Thymus (tissue), 11 donors: ENCODE data around the gene MYO7B. TPM values are rescaled to one million over a fixed set of nuclear protein-coding genes. Genes with fewer than 3 reads are reported as not detected.
"Not testable (repeated sequence)": the region's sequence is repeated elsewhere in the genome, so short reads cannot be mapped to it uniquely, and the experiment has no call there.

ENCODE experiments used
- DNase-seq, 9 donors: peaks; one replicate each; pipeline ENCODE4 v3.0.0-alpha.2; 2013; ENCODE audit warnings: low spot score in 9 of 9, low read depth in 6 of 9, missing footprints in 1 of 9
- H3K27ac ChIP-seq, 2 donors: one replicate each; pipeline ENCODE4 v1.5.1; 2013; ENCODE audit warnings: control low read depth in 1 of 2, low read depth in 1 of 2, low read length in 1 of 2, mild to moderate bottlenecking in 1 of 2, moderate library complexity in 1 of 2
- H3K27me3 ChIP-seq, 2 donors: one replicate each; pipeline ENCODE4 v1.5.1; 2013; ENCODE audit warnings: low read length in 1 of 2; ENCODE audit not compliant: control insufficient read depth in 2 of 2, insufficient read depth in 1 of 2
- H3K36me3 ChIP-seq, 2 donors: one replicate each; pipeline ENCODE4 v1.5.1; 2013; ENCODE audit warnings: low read length in 1 of 2, mild to moderate bottlenecking in 1 of 2, moderate library complexity in 1 of 2; ENCODE audit not compliant: control insufficient read depth in 2 of 2, insufficient read depth in 2 of 2
- H3K4me1 ChIP-seq, 2 donors: one replicate each; pipeline ENCODE4 v1.5.1; 2013; ENCODE audit warnings: low read length in 2 of 2; ENCODE audit not compliant: control insufficient read depth in 2 of 2, insufficient read depth in 2 of 2
- H3K4me3 ChIP-seq, 2 donors: one replicate each; pipeline ENCODE4 v1.5.1; 2013; ENCODE audit warnings: low read length in 2 of 2, control low read depth in 1 of 2, mild to moderate bottlenecking in 1 of 2
- H3K9me3 ChIP-seq, 2 donors: one replicate each; pipeline ENCODE4 v1.5.1; 2013; ENCODE audit warnings: low read length in 1 of 2, mild to moderate bottlenecking in 1 of 2; ENCODE audit not compliant: control insufficient read depth in 2 of 2, insufficient read depth in 1 of 2
- WGBS: extraction: QIAGEN DNeasy Blood & Tissue Kit; methylation state at CpG from one replicate; pipeline ENCODE4 v1.1.7; 2013; 5-methylcytosine and 5-hydroxymethylcytosine counted together
- polyA plus RNA-seq: library from polyadenylated mRNA; stranded (reverse); fragments of 200-250 nt; gene quantifications from one replicate; pipeline ENCODE4 v1.2.3, GENCODE V29; 2013
- total RNA-seq: library from RNA; stranded (reverse); fragments of 120-200 nt; gene quantifications from one replicate; pipeline ENCODE4 v1.2.4, GENCODE V29; 2013
- donor health status: healthy.

The MYO7B gene
- total and polyA plus RNA-seq, 2 donors, result 4.4 to 5.2 TPM

DNA sequence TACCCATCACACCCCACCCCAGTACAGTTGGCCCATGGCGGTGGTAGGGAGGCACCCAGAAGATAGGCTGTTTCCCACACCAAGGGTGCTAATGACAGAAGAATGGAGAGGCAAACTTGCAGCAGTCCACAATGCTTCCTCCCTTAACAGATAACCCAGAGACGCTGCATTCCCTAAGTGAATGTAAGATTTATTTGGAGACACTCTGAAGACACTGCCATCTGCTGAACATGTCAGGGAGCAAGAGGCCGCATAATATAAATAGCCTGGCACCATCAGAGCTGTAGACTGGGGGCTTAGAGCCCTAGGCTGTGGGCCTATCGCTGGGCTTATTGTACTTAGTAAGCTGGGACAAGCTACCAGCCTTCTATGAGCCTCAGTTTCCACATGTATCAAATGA is 7.0 kb upstream of the MYO7B start:
- H3K36me3 ChIP-seq, result peaks cover 0 to 4% of the 10 kb centered on the region in 2 donors
- no peak overlapping the region for H3K4me3 ChIP-seq
- H3K27ac ChIP-seq, result no peak overlapping the region
- peaks cover 12 to 23% of the 10 kb centered on the region in 2 donors for H3K4me1 ChIP-seq
- H3K27me3 ChIP-seq, result no peaks in the 10 kb centered on the region
- 71% methylated on average over 4 of the region's 4 CpGs for WGBS
- no peak for DNase-seq
- no peaks in the 10 kb centered on the region for H3K9me3 ChIP-seq

DNA sequence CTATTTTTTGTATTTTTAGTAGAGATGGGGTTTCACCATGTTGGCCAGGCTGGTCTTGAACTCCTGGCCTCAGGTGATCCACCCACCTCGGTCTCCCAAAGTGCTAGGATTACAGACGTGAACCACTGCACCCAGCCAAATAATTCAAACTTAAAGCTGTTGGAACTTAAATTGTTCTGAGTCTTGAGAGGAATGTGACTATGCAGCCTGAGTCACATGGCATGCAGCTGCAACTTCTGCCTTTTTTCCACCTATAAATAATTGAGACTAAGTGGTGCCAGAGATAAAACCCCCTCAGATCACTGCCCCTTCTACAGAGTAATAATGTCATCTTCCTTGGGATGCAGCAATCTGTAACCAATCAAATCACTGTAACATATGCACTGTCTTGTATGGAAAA is 6.1 kb upstream of the MYO7B start:
- H3K4me3 ChIP-seq, H3K9me3 ChIP-seq, H3K27me3 ChIP-seq, H3K36me3 ChIP-seq, DNase-seq, H3K27ac ChIP-seq: not testable (repeated sequence)
- whole genome bisulfite sequencing, result 95% methylated on average over 2 of the region's 2 CpGs
- H3K4me1 ChIP-seq, result peaks cover 12 to 21% of the 10 kb centered on the region in 2 donors

DNA sequence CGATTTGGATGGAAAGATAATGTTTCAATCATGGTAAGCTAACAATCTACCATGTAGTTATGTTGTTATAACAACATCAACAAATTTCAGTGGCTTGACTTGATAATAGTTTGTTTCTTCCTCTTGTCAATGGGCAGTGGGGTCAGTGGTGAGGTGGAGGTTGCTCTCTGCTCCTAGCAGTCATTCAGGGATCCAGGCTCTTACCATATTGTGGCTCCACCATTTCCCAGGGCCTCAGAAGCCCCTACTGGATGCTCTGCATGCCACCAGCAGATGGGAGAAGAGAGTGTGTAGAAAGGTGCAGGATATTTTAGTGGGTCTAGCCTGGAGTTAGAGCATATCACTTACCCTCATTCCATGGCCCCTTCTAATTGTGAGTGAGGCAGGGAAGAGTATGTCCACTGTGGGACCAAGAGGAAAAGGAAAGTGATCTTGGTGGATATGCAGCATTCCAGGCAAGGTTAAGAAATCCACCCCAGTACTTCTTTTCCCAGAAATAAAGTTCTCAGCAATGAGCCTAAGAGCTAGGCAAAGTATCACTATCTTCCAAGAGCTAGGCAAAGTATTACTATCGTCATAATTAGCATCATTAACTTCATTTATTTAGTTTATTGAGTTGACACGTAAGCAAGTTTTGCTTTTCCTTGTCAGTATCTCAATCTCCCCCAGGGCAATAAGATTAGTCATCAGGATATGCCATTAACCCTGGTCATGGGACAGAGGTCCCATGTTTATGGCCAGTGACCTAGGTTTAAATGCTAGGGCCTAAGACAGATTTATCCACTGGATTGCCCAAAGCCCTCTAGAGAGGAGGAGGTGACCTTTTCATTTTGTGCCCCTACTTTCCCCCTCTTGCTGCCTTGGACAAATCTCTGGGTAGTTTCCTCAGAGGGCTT is 5.0 kb upstream of the MYO7B start:
- Histone ChIP-seq H3K27me3 (no peaks in the 10 kb centered on the region), H3K27ac (no peak overlapping the region), H3K36me3 (no peaks in the 10 kb centered on the region), H3K4me1 (peaks cover 6 to 12% of the 10 kb centered on the region in 2 donors), H3K4me3 (no peak overlapping the region), H3K9me3 (no peaks in the 10 kb centered on the region)
- 99% methylated on average over 3 of the region's 3 CpGs for WGBS
- DNase-seq, result no peak

DNA sequence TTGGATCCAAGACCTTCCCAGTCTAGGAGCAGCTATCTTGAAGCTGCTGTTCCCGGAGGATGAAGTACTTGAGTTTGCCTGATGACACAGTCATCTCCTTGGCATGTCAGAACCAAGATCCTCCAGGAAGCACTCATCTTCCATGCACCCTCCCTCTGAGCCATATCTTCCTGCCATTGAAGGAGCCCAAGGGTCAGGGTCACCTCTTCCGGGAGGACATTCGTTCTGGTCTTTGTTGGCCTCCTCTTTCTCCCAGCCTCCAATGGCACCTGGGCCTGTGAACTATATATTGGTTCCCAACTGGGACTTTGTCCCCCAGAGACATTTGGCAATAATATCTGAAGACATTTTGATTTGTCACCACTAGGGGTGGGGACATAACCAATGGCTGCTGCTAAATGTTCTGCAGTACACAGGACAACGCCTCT is 4.2 kb upstream of the MYO7B start:
- WGBS, result 76% methylated on average over 4 of the region's 4 CpGs
- no peak overlapping the region for H3K4me3 ChIP-seq

DNA sequence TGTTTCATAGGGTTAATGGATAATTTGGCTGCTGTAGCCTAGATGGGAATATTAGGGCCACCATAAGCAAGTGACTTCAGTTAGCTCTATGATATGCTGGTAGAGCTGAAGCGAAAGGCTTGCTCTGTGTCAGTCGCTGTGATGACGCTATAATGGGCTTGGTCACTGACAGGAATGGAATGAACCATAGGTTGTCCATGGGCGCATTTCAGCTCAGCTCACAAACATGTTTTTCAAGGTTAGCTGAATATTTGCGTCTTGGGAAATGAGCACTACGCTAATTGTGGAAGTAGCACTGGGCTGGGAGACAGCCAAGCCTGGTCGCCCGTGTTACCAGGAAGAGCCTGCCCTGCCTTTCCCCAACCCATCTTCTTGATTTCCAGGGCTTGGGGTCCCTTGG is 3.2 kb upstream of the MYO7B start:
- no peaks in the 10 kb centered on the region for H3K27me3 ChIP-seq
- no peak overlapping the region for H3K27ac ChIP-seq
- no peak overlapping the region for H3K4me3 ChIP-seq
- DNase-seq, result no peak
- no peaks in the 10 kb centered on the region for H3K36me3 ChIP-seq
- peaks cover 4 to 5% of the 10 kb centered on the region in 2 donors for H3K4me1 ChIP-seq
- 99% methylated on average over 8 of the region's 8 CpGs for WGBS
- H3K9me3 ChIP-seq, result no peaks in the 10 kb centered on the region

More for the DNA sequence above, 4.2 kb upstream of the MYO7B start:
- peaks cover 6 to 9% of the 10 kb centered on the region in 2 donors for H3K4me1 ChIP-seq
- no peaks in the 10 kb centered on the region for H3K36me3 ChIP-seq
- H3K27me3 ChIP-seq, result no peaks in the 10 kb centered on the region
- H3K9me3 ChIP-seq, result no peaks in the 10 kb centered on the region
- DNase-seq, result no peak
- H3K27ac ChIP-seq, result no peak overlapping the region

DNA sequence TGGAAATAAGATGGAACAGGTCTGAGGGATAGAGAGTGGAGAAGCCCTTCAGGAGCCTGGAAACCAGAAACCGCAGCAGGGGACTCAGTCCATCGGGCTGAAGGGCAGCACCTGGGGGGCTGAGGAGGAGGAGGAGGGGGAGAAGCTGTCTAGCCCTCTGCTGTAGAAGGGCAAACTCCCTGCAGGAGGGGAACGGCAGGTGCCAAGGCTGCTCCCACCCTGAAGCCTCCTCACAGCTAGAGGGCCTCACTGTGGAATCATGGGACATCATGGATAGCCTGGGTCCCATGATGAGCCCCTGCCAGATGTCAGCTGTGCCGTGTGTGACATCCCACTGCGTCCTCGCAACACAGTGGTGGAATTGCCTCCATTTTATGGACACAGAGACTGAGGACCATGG is 435 bp downstream of the MYO7B start:
- no peak for DNase-seq
- Histone ChIP-seq H3K27ac (no peak overlapping the region), H3K4me3 (no peak overlapping the region), H3K4me1 (no peaks in the 10 kb centered on the region), H3K9me3 (no peaks in the 10 kb centered on the region), H3K27me3 (no peaks in the 10 kb centered on the region), H3K36me3 (no peaks in the 10 kb centered on the region)
- 92% methylated on average over 6 of the region's 6 CpGs for WGBS

DNA sequence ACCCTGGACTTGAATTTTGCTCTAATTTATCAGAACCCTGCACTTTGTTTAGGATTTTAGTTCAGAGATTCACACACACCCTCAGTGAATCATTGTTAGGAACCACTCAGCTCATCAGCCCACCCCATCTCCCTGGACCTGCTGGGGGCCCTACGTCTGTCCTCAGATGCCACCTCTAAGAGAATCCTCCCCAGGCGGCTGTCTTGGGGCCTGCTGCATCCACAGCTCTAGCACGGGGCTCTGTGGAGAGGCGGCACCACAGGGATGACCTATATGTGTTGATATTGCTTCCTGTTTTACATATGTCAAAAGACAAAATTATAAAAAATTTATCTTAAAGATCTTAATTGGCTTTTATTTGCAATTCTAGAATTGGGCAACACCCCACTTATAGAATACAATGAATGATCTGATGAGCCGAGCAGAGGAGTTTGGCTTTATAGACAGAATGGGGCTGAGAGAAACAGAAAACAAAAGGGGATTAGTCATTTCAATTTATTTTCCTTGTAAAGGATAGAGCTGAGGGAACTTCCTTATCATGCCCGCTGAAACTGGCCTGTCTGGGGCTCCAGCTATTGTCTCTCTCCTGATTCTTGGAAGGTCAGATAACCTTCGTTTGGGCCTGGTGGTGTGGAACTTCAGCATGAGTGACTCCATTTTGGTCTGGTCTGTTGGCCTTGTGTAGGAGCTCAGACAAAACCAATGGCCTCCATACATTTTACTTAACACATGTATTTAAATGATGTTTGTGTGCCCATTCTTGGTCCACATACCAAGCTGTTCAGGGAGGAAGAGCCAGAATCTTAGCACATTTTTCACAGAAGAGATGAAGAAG is 1.4 kb downstream of the MYO7B start:
- no peaks in the 10 kb centered on the region for H3K4me1 ChIP-seq
- WGBS, result 95% methylated on average over 7 of the region's 7 CpGs
- H3K4me3 ChIP-seq, result no peak overlapping the region
- H3K9me3 ChIP-seq, result no peaks in the 10 kb centered on the region
- H3K27ac ChIP-seq, result no peak overlapping the region
- DNase-seq, result no peak
- no peaks in the 10 kb centered on the region for H3K36me3 ChIP-seq
- H3K27me3 ChIP-seq, result no peaks in the 10 kb centered on the region

DNA sequence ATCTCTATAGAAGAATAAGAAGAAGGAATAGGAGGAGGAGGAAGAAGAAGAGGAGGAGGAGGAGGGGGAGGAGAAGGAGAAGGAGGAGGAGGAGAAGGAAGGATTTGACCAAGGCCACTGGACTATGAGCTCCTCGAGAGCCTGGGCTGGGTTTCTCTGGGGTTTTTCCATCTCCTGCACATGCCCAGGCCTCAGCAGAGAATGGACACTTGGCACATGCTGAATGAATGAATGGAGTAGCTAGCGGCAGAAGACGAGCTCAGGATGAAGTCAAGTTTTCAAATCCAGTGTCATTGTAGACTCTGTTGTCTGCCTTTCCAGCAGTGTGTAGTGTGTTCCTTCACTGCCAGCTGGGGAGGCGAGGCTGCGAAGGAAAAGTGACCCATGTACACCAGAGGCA is 2.2 kb downstream of the MYO7B start:
- Histone ChIP-seq H3K9me3 (no peaks in the 10 kb centered on the region), H3K27me3 (no peaks in the 10 kb centered on the region), H3K36me3 (no peaks in the 10 kb centered on the region), H3K4me1 (no peaks in the 10 kb centered on the region), H3K4me3 (no peak overlapping the region), H3K27ac (no peak overlapping the region)
- 96% methylated on average over 5 of the region's 5 CpGs for WGBS
- DNase-seq, result no peak

DNA sequence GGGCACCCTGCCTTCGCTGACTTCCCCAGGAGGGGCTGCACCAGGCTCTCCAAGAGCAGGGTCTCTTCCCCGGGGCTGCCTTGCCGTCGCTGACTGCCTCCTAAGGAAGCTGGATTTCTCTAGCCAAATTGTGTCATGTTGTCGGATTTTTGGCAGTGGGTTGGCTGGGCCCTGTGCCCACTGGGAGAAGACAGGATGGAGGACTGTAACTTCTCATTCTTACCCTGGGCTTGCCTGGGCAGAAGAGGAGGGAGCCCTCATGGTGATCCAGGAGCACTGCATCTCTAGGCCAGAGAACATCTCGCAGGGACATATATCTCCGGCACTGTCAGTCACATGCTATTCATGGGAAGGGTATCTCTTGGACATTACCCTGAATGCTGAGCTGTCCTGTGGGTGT is 6.3 kb downstream of the MYO7B start:
- Histone ChIP-seq H3K9me3 (no peaks in the 10 kb centered on the region), H3K36me3 (no peaks in the 10 kb centered on the region), H3K27me3 (no peaks in the 10 kb centered on the region), H3K4me3 (no peak overlapping the region), H3K27ac (no peak overlapping the region), H3K4me1 (no peaks in the 10 kb centered on the region)
- 84% methylated on average over 7 of the region's 7 CpGs for WGBS
- no peak for DNase-seq
